Mucosa of stomach (tissue), 1 donor: ENCODE measurements around the gene INAFM2.

ENCODE experiments used
- H3K27me3 ChIP-seq: one replicate; pipeline ENCODE4 v1.7.0; 2013; ENCODE audit warnings: mild to moderate bottlenecking, low read length; ENCODE audit not compliant: control insufficient read depth, insufficient read depth
- H3K36me3 ChIP-seq: one replicate; pipeline ENCODE4 v1.7.0; 2013; ENCODE audit warnings: low read length; ENCODE audit not compliant: control insufficient read depth, insufficient read depth
- H3K4me1 ChIP-seq: one replicate; pipeline ENCODE4 v1.7.0; 2013; ENCODE audit warnings: mild to moderate bottlenecking, low read length; ENCODE audit not compliant: control insufficient read depth, insufficient read depth
- H3K4me3 ChIP-seq: one replicate; pipeline ENCODE4 v1.7.0; 2013; ENCODE audit warnings: low read length
- H3K9ac ChIP-seq: one replicate; pipeline ENCODE4 v1.7.0; 2013; ENCODE audit warnings: mild to moderate bottlenecking, low read length, moderate library complexity
- H3K9me3 ChIP-seq: one replicate; pipeline ENCODE4 v1.7.0; 2013; ENCODE audit warnings: mild to moderate bottlenecking, low read length, moderate library complexity; ENCODE audit not compliant: control insufficient read depth
- donor health status: Pancreatic carcinoma.

The INAFM2 gene

GRCh38 chr15:40344631-40345120, 21.2 kb downstream of the INAFM2 start:
- peaks cover 95% of the 10 kb centered on the region for H3K4me1 ChIP-seq
- H3K27me3 ChIP-seq = no peaks in the 10 kb centered on the region
- no peaks in the 10 kb centered on the region for H3K9me3 ChIP-seq
- H3K36me3 ChIP-seq = no peaks in the 10 kb centered on the region
- H3K4me3 ChIP-seq = peak overlapping the region; percentile 9
- H3K9ac ChIP-seq = peak overlapping the region; percentile 31

- H3K4me3 ChIP-seq = peak overlapping the region; percentile 9
- no peaks in the 10 kb centered on the region for H3K27me3 ChIP-seq
- H3K36me3 ChIP-seq = no peaks in the 10 kb centered on the region
- H3K9ac ChIP-seq = peak overlapping the region; percentile 31
- no peaks in the 10 kb centered on the region for H3K9me3 ChIP-seq
- peaks cover 95% of the 10 kb centered on the region for H3K4me1 ChIP-seq
Measured at GRCh38 chr15:40345225-40345866, 21.9 kb downstream of the INAFM2 start.

GRCh38 chr15:40345867-40346578, 22.5 kb downstream of the INAFM2 start:
- H3K36me3 ChIP-seq = no peaks in the 10 kb centered on the region
- H3K9ac ChIP-seq = peak overlapping the region; percentile 71
- H3K9me3 ChIP-seq = no peaks in the 10 kb centered on the region
- H3K27me3 ChIP-seq = no peaks in the 10 kb centered on the region
- H3K4me1 ChIP-seq = peaks cover 91% of the 10 kb centered on the region
- H3K4me3 ChIP-seq = peak overlapping the region; percentile 18

- peak overlapping the region; percentile 18 for H3K4me3 ChIP-seq
- no peaks in the 10 kb centered on the region for H3K27me3 ChIP-seq
- H3K9ac ChIP-seq = peak overlapping the region; percentile 71
- peaks cover 85% of the 10 kb centered on the region for H3K4me1 ChIP-seq
- no peaks in the 10 kb centered on the region for H3K9me3 ChIP-seq
- no peaks in the 10 kb centered on the region for H3K36me3 ChIP-seq
Measured at GRCh38 chr15:40346579-40347558, 23.4 kb downstream of the INAFM2 start.

- H3K36me3 ChIP-seq = no peaks in the 10 kb centered on the region
- no peaks in the 10 kb centered on the region for H3K9me3 ChIP-seq
- peaks cover 85% of the 10 kb centered on the region for H3K4me1 ChIP-seq
- no peak overlapping the region for H3K4me3 ChIP-seq
- peak overlapping the region; percentile 71 for H3K9ac ChIP-seq
- no peaks in the 10 kb centered on the region for H3K27me3 ChIP-seq
Measured at GRCh38 chr15:40347559-40348473, 24.3 kb downstream of the INAFM2 start.

GRCh38 chr15:40348474-40348870, 25.0 kb downstream of the INAFM2 start:
- Histone ChIP-seq H3K4me3 (no peak overlapping the region), H3K9me3 (no peaks in the 10 kb centered on the region), H3K9ac (peak overlapping the region; percentile 71), H3K36me3 (no peaks in the 10 kb centered on the region), H3K4me1 (peaks cover 85% of the 10 kb centered on the region), H3K27me3 (no peaks in the 10 kb centered on the region)

- Histone ChIP-seq H3K9ac (peak overlapping the region; percentile 71), H3K36me3 (no peaks in the 10 kb centered on the region), H3K27me3 (no peaks in the 10 kb centered on the region), H3K4me1 (peaks cover 85% of the 10 kb centered on the region), H3K9me3 (no peaks in the 10 kb centered on the region), H3K4me3 (no peak overlapping the region)
Measured at GRCh38 chr15:40349163-40349562, 25.7 kb downstream of the INAFM2 start.

GRCh38 chr15:40352281-40352901, 28.9 kb downstream of the INAFM2 start:
- H3K36me3 ChIP-seq = no peaks in the 10 kb centered on the region
- H3K27me3 ChIP-seq = no peaks in the 10 kb centered on the region
- peak overlapping the region; percentile 56 for H3K9ac ChIP-seq
- H3K9me3 ChIP-seq = no peaks in the 10 kb centered on the region
- peak overlapping the region; percentile 27 for H3K4me3 ChIP-seq
- peaks cover 68% of the 10 kb centered on the region for H3K4me1 ChIP-seq

GRCh38 chr15:40353697-40354096, 30.2 kb downstream of the INAFM2 start:
- Histone ChIP-seq H3K4me1 (peaks cover 63% of the 10 kb centered on the region), H3K27me3 (no peaks in the 10 kb centered on the region), H3K36me3 (no peaks in the 10 kb centered on the region), H3K9ac (no peak overlapping the region), H3K9me3 (no peaks in the 10 kb centered on the region), H3K4me3 (no peak overlapping the region)

- no peaks in the 10 kb centered on the region for H3K27me3 ChIP-seq
- H3K9ac ChIP-seq = peak overlapping the region; percentile 32
- no peaks in the 10 kb centered on the region for H3K9me3 ChIP-seq
- H3K4me1 ChIP-seq = peaks cover 58% of the 10 kb centered on the region
- H3K36me3 ChIP-seq = no peaks in the 10 kb centered on the region
- no peak overlapping the region for H3K4me3 ChIP-seq
Measured at GRCh38 chr15:40354408-40355171, 31.1 kb downstream of the INAFM2 start.
